GM18858 (cell line): ENCODE data around the gene GRIK4.
"Not testable (repeated sequence)": the region's sequence is repeated elsewhere in the genome, so short reads cannot be mapped to it uniquely, and the experiment has no call there.

Experiments used
- ATAC-seq: cut with Tn5 transposase; IDR thresholded peaks from one replicate; pipeline ENCODE4 v1.9.1; 2021; ENCODE audit not compliant: unreplicated experiment

GRIK4 gene, protein sequence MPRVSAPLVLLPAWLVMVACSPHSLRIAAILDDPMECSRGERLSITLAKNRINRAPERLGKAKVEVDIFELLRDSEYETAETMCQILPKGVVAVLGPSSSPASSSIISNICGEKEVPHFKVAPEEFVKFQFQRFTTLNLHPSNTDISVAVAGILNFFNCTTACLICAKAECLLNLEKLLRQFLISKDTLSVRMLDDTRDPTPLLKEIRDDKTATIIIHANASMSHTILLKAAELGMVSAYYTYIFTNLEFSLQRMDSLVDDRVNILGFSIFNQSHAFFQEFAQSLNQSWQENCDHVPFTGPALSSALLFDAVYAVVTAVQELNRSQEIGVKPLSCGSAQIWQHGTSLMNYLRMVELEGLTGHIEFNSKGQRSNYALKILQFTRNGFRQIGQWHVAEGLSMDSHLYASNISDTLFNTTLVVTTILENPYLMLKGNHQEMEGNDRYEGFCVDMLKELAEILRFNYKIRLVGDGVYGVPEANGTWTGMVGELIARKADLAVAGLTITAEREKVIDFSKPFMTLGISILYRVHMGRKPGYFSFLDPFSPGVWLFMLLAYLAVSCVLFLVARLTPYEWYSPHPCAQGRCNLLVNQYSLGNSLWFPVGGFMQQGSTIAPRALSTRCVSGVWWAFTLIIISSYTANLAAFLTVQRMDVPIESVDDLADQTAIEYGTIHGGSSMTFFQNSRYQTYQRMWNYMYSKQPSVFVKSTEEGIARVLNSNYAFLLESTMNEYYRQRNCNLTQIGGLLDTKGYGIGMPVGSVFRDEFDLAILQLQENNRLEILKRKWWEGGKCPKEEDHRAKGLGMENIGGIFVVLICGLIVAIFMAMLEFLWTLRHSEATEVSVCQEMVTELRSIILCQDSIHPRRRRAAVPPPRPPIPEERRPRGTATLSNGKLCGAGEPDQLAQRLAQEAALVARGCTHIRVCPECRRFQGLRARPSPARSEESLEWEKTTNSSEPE

DNA sequence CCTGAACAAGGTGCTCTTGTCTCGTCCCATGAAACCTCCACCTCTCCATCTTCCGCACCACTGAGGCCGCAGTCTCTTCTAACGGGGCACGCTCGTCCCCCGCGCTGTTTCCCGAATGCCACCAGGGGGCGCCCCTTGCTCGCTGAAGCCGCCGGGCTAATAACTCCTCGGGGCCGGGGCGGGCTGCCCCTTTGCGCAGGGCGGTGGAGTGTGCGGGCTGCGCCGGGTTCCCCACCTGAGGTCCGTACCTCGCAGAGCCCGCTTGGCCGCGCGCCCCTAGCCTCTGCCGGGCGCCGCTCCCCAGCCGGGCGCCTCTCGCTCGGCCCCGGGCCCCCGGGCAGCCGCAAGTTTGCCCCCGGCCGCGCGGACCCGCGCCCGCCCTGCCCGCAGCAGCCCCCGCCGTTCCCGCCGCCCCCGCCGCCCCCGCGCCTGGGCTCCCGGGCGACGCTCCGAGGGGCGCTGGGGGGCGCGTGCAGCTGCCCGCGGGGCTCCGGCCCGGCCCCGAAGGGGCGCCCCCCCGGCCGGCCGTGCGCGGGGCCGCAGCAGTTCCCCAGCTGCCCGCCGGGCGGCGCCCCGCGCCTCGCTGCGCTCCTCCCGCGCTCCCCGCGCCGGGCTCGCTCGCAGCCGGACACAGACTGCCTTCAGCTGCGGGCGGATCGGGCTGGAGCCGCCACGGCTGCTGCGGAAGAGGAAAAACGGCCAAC is at the start of gene GRIK4:
GRIK4 (plus strand) TSS at position 633 of the 704 bp plus-strand sequence. CDS start 148,571 bp downstream, outside the sequence.
- peak; percentile 64 for ATAC-seq

- no peak for ATAC-seq
Measured at GRCh38 chr11:120462825-120463224, 48.7 kb upstream of the GRIK4 start.

DNA sequence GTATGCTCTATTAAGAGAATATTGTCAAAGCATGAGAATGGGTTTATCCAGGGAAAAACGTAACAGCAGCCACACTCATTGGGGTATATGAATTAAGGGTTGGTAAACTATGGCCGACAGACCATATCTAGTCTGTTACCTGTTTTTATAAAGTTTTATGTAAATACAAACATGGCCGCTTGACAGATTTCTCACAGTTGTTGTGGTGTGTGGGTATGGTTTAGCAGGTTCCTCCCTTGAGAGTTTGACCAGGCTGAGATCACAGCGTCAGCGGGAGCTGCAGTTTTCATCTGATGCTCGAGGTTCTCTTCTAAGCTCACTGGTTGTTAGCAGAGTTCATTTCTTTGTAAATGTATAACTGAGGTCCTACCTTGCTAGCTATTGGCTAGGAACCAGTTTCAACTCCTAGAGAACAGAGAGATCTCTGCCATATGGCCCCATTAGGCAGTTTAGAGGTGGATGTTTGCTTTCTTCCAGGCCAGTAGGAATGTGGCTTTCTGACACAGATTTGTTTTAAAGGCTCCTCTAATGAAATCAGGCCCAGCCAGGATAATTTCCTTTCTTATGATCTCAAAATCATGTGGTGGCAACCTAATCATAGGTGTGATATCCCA is 45.5 kb upstream of the GRIK4 start:
- ATAC-seq: no peak

- no peak for ATAC-seq
Measured at GRCh38 chr11:120467627-120468026, 43.9 kb upstream of the GRIK4 start.

DNA sequence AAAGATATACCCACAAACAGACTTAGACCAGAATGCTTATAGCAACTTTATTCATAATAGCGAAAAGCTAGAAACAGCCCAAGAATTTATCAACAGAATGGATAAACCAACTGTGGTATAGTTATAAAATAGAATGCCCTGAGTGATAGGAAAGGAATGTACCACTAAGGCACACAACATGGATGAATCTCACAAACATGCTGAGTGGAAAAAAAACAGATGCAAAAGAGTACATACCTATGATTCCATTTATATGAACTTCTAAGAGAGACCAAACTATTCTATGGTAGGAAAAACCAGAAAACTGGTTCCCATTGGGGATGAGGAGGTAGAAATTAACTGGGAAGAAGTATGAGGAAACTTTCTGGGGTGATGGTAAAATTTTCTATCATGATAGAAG is 40.4 kb upstream of the GRIK4 start:
- ATAC-seq: no peak

- no peak for ATAC-seq
Measured at GRCh38 chr11:120471994-120472393, 39.6 kb upstream of the GRIK4 start.

- no peak for ATAC-seq
Measured at GRCh38 chr11:120473503-120473902, 38.0 kb upstream of the GRIK4 start.

DNA sequence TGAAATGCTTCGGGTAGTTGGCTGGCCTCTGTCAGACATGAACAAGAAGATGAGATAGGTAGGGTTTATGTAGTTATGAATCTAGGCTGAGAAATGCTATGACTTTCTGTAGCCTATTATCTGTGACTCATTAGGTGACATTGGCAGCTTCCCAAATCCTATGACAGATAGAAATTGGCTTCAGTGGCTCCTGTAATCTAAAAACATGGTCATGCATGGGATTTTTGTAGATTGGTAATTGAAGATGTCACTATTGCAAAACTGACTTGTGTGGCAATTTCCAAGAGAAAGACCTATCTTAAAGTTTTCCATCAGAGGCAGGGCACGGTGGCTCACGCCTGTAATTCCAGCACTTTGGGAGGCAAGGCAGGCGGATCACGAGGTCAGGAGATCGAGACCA is 29.4 kb upstream of the GRIK4 start:
- no peak for ATAC-seq

DNA sequence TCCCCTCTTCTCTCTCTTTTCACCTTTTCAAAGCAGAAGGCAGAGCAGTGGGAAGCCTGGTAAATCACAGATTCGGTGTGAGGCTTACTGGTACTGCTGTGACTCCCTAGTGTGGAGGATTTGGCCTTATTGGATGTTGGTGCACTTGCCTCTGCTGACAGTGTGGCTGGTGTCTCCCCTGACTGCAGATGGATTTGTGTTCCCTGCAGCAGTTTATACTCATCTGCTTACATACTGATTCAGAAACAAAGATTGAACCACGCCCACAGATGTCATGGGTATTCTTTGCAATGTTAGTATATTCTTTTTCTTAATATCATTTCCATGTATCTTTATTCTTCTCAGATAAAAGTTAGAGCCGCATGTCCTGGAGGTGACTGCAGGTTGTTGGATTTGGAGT is 26.8 kb upstream of the GRIK4 start:
- ATAC-seq: no peak

DNA sequence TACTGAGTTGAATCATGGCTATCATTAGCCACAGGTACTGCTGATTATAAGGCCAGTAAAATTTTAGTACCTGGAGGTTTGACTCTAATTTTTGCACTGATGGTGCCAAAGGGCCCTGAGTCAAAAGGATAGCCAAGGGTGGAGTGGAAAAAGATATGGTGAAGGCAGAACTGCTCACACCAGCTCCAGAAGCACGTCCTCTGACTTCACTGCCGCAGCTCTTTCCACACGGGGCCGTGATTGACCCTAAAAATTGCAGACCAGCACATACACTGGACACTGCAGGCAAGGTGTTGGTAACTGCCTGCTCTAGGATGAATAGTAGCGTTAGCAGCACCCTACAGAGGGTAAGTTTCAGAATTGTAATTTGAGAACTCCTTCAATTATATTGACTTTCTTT is 25.4 kb upstream of the GRIK4 start:
- no peak for ATAC-seq

DNA sequence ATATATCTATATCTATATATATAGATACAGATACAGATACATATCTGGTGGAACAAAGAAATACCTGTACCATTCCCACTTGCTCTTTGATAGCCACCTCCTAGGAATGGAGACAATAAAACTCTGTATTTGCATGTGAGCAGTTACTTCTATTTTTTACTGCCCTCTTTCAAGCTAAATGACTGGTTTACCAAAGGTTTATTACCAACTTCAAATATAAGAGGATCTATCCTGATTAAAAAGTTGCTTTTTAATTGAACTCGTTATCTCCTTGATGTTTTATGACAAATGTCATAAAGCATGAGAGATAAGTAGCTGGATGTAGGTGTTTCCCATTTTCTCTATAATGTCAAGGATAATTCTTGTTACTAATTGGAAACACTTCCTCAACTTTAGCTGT is 21.7 kb upstream of the GRIK4 start:
- no peak for ATAC-seq

- ATAC-seq: no peak
Measured at GRCh38 chr11:120492486-120492885, 19.1 kb upstream of the GRIK4 start.

GRCh38 chr11:120494595-120494994 is 17.0 kb upstream of the GRIK4 start:
- no peak for ATAC-seq

DNA sequence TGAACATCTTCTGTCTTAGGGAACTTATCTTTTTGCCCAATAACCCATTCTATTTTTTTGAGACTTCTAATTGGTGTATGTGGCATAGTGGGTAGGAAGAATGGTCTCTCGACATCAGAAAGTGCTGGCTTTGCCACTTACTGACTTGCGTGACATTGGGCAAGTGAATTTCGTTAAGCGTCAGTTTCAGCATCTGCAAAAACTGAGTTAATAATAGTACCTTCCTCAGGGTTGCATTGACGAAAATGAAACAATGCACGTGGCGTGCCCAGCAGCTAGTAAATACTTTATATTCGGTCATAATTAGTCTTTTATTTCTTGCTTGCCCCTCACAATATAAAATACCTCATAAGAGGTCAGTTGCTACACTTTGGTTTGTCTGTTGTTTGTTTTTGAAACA is 12.5 kb upstream of the GRIK4 start:
- no peak for ATAC-seq

GRCh38 chr11:120499859-120500258 is 11.7 kb upstream of the GRIK4 start:
- no peak for ATAC-seq

DNA sequence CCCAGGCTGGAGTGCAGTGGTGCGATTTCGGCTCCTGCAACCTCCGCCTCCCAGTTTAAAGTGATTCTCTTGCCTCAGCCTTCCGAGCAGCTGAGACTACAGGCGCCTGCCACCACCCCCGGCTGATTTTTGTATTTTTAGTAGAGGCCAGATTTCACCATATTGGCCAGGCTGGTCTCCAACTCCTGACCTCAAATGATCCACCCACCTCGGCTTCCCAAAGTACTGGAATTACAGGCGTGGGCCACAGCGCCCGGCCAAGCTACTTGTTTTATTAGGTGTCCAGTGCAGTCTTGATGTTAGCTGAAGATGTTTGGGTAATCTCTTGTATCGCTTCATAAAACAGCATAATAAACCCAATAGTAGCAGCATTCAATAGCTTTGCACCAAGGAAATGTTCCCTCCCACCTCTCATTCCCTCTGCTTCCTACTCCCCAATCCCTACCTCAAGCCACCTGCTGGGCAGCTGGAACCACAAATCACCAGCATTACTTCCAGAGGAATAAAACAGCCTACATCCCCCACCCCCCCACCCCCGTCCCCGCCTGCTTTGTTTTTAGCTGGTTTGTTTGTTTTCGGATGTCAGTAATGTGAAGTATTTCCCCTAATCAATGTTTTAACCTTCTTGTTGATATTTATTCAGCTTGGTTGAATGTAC is 11.0 kb upstream of the GRIK4 start:
- ATAC-seq: no peak

- ATAC-seq: no peak
Measured at GRCh38 chr11:120501440-120501839, 10.1 kb upstream of the GRIK4 start.

- ATAC-seq: no peak
Measured at GRCh38 chr11:120501976-120502755, 9.4 kb upstream of the GRIK4 start.

DNA sequence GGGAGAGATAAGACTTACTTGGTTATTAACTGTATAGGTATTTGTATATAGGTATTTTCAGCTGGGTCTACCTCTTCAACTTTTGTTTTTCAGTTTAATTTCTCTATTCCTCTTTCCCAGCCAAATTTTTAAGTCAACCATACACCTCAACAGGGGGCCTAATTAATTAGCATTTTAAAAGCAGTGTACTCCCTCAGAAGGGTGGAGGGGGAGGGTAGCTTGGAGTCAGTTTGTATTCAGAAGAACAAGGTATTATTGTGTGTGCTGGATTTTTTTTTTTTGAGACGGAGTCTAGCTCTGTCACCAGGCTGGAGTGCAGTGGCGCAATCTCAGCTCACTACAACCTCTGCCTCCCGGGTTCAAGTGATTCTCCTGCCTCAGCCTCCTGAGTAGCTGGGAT is 8.0 kb upstream of the GRIK4 start:
- not testable (repeated sequence) for ATAC-seq
